ENCODE measurements around the gene APOBEC2. TPM values are rescaled to one million over a fixed set of nuclear protein-coding genes. Genes with fewer than 3 reads are reported as not detected.
"Not testable (repeated sequence)": the region's sequence is repeated elsewhere in the genome, so short reads cannot be mapped to it uniquely, and the experiment has no call there.

The APOBEC2 gene
- total RNA-seq (not detected), total RNA-seq (0 reads per million in 2 donors)

DNA sequence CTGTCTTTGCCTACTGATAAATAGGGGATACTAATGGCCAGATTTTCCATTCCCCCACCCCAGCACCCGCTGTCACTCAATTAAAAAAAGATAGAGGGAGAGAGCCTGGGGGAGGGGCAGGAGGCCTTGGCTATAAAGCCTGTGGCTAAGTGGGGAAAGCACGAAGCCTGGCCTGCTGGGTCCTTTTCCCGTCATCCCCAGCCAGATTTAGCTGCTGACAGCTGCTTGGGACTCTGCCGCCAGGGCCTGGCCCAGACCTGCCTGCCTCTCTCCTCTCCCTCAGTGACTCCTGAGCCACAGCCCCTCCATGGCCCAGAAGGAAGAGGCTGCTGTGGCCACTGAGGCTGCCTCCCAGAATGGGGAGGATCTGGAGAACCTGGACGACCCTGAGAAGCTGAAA, at the start of gene APOBEC2:
Gene APOBEC2, plus strand, starts transcription at position 162 of the 400 bp plus-strand sequence. Its CDS starts 146 bp downstream, at position 308.
- no peak for ATAC-seq
- DNase-seq = no peak
- H3K9me3 ChIP-seq (ENCODE audit: control insufficient read depth, low read length, poor library complexity, severe bottlenecking) = no peaks in the 10 kb centered on the region
- peaks cover 11% of the 10 kb centered on the region for H3K4me1 Mint-ChIP-seq
- peak within 1 kb of the TSS; percentile 5 for H3K27ac Mint-ChIP-seq
- no peaks in the 10 kb centered on the region for H3K27me3 Mint-ChIP-seq
- peaks cover 5% of the 10 kb centered on the region for H3K36me3 Mint-ChIP-seq (ENCODE audit: low read depth)
- H3K4me3 Mint-ChIP-seq = no peak within 1 kb of the TSS

DNA sequence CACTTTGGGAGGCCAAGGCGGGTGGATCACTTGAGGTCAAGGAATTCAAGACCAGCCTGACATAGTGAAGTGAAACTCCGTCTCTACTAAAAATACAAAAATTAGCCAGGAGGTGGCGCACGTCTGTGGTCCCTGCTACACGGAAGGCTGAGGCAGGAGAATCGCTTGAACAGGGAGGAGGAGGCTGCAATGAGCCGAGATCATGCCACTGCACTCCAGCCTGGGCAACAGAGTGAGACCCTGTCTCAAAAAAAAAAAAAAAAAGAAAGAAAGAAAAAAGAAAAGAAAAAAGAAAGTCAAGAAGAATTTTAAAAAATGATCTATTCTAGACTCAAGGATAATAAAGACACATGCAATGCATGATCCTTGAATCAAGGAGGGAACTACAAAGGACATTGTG, 46.8 kb upstream of the APOBEC2 start:
- DNase-seq (peak; percentile 16 to 44 (median 22)), ATAC-seq (peak; percentile 64)
- H3K9me3 ChIP-seq (ENCODE audit: control insufficient read depth, low read length, poor library complexity, severe bottlenecking); H3K4me1 Mint-ChIP-seq; H3K36me3 Mint-ChIP-seq (ENCODE audit: low read depth); H3K4me3 Mint-ChIP-seq: not testable (repeated sequence)
- H3K27me3 Mint-ChIP-seq = peaks cover 51% of the 10 kb centered on the region
- peak overlapping the region; percentile 11 for H3K27ac Mint-ChIP-seq

DNA sequence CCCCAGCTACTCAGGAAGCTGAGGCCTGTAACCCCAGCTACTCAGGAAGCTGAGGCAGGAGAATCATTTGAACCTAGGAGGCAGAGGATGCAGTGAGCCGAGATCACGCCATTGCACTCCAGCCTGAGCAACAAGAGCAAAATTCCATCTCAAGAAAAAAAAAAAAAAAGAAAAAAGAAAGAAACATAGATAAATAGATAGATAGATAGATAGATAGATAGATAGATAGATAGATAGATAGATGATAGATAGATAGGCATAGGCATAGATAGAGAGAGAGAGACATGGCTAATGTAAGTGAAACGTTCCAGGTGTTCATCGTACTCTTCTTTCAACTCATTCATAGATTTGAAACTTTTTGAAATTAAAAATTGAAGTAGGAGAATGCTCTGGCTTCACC, 46.0 kb upstream of the APOBEC2 start:
- H3K27ac Mint-ChIP-seq; H3K9me3 ChIP-seq (ENCODE audit: control insufficient read depth, low read length, poor library complexity, severe bottlenecking); ATAC-seq; H3K4me1 Mint-ChIP-seq; H3K4me3 Mint-ChIP-seq; H3K36me3 Mint-ChIP-seq (ENCODE audit: low read depth); DNase-seq: not testable (repeated sequence)
- H3K27me3 Mint-ChIP-seq = peaks cover 47% of the 10 kb centered on the region

DNA sequence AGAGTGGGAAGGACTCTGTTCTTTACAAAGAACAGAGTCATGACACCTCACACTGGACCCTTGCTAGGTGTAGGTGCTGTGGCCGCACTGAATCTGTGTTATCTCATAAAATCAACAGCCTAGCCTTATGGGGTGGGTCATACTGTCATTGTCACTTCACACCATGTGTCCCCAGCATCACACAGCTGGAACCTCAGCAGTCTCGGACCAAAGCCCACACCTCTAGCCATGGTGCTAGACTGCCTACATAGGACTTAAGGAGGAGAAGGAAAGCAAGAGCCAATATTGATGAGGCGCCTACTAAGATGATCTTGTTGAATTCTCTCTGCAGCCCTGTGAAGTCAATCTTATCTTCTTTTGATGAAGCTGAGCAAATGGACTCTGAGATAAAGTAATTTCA, 45.0 kb upstream of the APOBEC2 start:
- no peaks in the 10 kb centered on the region for H3K9me3 ChIP-seq (ENCODE audit: control insufficient read depth, low read length, poor library complexity, severe bottlenecking)
- Mint-ChIP-seq H3K4me3 (no peak overlapping the region), H3K4me1 (peaks cover 6% of the 10 kb centered on the region), H3K27ac (no peak overlapping the region), H3K36me3 (ENCODE audit: low read depth) (peaks cover 10% of the 10 kb centered on the region), H3K27me3 (peaks cover 42% of the 10 kb centered on the region)
- ATAC-seq (no peak), DNase-seq (no peak)

DNA sequence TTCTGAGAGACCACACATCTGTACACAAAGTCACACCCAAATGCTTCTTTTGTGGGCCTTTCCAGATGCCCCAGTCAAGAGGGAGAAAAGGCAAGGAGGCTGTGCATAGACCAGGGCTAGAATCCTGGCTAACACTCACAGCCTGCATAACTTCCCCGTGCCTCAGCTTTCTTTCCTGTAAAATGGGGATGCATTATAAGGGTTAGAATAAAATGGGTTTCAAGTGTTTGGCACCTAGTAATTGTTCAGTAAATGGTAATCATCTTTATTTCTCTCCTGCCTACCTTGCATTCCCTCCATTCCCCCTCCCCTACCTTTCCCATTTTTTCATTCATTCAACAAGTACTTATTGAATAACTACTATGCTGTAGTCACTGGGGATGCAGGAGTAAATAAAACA, 43.3 kb upstream of the APOBEC2 start:
- Mint-ChIP-seq H3K36me3 (ENCODE audit: low read depth) (peaks cover 9% of the 10 kb centered on the region), H3K4me1 (peaks cover 6% of the 10 kb centered on the region), H3K27ac (no peak overlapping the region), H3K4me3 (no peak overlapping the region), H3K27me3 (peaks cover 25% of the 10 kb centered on the region)
- no peak for ATAC-seq
- no peaks in the 10 kb centered on the region for H3K9me3 ChIP-seq (ENCODE audit: control insufficient read depth, low read length, poor library complexity, severe bottlenecking)
- no peak for DNase-seq

DNA sequence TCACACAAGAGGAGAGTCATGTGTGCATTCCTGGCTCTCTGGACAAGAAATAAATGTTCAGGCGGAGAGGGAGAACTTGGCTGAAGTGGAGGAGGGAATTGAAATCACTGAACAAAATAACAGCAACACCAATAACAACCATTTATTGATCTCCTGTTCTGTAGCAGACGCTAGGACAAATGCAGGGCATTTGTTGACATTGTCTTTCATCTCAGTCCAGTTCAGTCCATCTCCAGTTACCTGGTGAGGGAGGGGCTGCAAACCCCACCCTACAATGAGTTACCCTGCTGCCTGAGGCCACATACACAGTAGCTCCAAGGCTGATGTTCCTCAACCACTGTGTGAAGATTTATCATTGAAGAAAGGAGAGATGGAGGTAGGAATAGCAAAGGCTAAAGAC, 41.3 kb upstream of the APOBEC2 start:
- H3K9me3 ChIP-seq (ENCODE audit: control insufficient read depth, low read length, poor library complexity, severe bottlenecking) = no peaks in the 10 kb centered on the region
- no peaks in the 10 kb centered on the region for H3K4me1 Mint-ChIP-seq
- H3K4me3 Mint-ChIP-seq = no peak overlapping the region
- DNase-seq (no peak), ATAC-seq (no peak)
- H3K36me3 Mint-ChIP-seq (ENCODE audit: low read depth) = peaks cover 7% of the 10 kb centered on the region
- no peak overlapping the region for H3K27ac Mint-ChIP-seq
- peaks cover 17% of the 10 kb centered on the region for H3K27me3 Mint-ChIP-seq

DNA sequence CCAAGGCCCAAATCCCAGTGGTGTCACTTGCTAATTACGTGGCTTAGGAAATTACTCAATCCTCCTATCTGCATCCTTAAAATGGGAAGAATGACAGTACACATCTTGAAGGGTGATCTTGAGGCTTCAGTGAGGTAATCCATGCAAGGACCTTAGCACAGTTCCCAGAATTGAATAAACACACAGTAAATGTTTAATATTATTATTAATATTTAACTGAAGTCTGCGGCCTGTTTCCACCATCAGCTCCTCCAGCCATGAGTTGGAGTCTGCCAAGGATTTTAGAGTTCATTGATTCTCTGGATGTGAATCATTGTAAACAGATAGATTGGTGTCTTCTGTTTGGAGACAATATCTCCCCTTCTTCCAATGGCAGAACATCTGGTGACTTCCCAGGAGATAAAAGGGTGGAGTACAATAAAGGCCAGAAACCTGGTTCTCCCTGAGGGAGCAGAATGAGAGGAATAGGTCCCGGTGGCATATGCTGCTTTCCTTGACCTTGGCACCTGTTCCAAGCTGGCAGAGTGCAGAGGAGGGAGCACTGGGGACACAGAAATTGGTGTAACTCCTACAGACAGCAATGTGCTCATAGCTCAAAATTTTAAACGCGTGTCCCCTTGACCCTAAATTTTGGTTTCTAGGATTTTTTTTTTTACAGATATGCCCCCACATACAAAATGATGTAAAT, 39.4 kb upstream of the APOBEC2 start:
- Mint-ChIP-seq H3K27me3 (peaks cover 23% of the 10 kb centered on the region), H3K4me1 (no peaks in the 10 kb centered on the region), H3K4me3 (no peak overlapping the region), H3K36me3 (ENCODE audit: low read depth) (peaks cover 8% of the 10 kb centered on the region), H3K27ac (no peak overlapping the region)
- ATAC-seq = no peak
- H3K9me3 ChIP-seq (ENCODE audit: control insufficient read depth, low read length, poor library complexity, severe bottlenecking) = no peaks in the 10 kb centered on the region
- no peak for DNase-seq

DNA sequence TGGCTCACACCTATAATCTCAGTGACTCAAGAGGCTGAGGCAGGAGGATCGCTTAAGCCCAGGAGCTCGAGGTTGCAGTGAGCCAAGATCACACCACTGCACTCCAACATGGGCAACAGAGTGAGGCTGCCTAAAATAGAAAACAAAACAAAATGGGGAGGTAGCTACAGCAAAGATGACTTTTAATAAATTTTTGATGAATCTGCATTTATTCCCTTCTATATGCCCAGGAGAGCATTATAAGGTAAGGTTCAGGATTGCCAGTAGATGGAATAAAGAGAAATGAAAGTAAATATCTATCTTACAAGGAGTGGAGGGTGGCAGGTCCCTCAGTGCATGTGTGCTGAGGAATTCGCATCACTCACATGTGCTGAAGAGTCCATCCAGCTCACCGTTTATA, 38.2 kb upstream of the APOBEC2 start:
- DNase-seq (no peak), ATAC-seq (no peak)
- Mint-ChIP-seq H3K4me3 (no peak overlapping the region), H3K27ac (no peak overlapping the region), H3K36me3 (ENCODE audit: low read depth) (peaks cover 8% of the 10 kb centered on the region), H3K27me3 (peaks cover 23% of the 10 kb centered on the region), H3K4me1 (no peaks in the 10 kb centered on the region)
- H3K9me3 ChIP-seq (ENCODE audit: control insufficient read depth, low read length, poor library complexity, severe bottlenecking) = no peaks in the 10 kb centered on the region

DNA sequence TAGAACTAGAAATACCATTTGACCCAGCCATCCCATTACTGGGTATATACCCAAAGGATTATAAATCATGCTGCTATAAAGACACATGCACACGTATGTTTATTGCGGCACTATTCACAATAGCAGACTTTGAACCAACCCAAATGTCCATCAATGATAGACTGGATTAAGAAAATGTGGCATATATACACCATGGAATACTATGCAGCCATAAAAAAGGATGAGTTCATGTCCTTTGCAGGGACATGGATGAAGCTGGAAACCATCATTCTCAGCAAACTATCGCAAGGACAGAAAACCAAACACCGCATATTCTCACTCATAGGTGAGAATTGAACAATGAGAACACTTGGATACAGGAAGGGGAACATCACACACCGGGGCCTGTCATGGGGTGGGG, 37.1 kb upstream of the APOBEC2 start:
- H3K36me3 Mint-ChIP-seq (ENCODE audit: low read depth); H3K27ac Mint-ChIP-seq: not testable (repeated sequence)

DNA sequence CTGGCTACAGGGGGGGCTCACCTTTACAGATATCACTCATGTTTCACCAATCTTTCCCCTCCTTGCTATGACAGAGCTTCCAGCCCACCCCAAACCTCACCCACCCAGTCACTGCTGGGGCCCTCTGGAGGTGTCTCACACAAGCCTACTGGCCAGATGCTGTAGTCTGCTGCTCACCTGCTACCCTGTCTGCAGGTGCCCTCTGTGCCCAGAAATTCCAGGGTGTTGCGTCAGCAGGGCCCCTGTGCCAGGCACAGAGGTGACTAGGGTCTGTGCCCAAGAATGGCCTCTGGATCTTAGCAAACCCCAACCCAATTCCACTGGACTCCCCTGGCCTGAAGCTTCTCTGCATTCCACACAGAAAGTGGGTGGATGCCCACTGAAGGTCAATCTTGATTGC, 35.3 kb upstream of the APOBEC2 start:
- H3K9me3 ChIP-seq (ENCODE audit: control insufficient read depth, low read length, poor library complexity, severe bottlenecking) = no peaks in the 10 kb centered on the region
- Mint-ChIP-seq H3K27ac (no peak overlapping the region), H3K27me3 (peaks cover 6% of the 10 kb centered on the region), H3K36me3 (ENCODE audit: low read depth) (peaks cover 4% of the 10 kb centered on the region), H3K4me1 (no peaks in the 10 kb centered on the region), H3K4me3 (no peak overlapping the region)
- ATAC-seq = no peak
- no peak for DNase-seq

More for the DNA sequence above, 37.1 kb upstream of the APOBEC2 start:
- H3K4me3 Mint-ChIP-seq; ATAC-seq; H3K9me3 ChIP-seq (ENCODE audit: control insufficient read depth, low read length, poor library complexity, severe bottlenecking); H3K4me1 Mint-ChIP-seq; DNase-seq: not testable (repeated sequence)
- H3K27me3 Mint-ChIP-seq = peaks cover 15% of the 10 kb centered on the region

DNA sequence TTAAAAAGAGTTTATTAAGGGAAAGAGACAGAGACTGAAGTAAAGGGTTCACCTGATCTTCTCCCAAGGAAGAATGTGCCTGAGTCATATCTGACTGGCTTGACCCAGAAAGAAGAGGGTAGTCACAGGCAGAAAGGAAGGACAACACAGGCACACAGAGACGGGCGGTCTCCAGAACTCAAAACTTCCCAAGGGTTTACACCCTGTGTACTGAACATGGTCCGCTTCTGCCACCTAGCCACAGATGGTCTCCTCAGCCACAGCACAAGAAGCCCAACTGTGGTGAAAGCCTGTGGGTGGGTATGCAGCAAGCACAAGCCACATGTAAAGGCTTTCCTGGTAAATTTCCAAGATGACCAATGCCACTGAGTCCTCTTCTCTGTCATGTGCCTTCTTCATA, 31.2 kb upstream of the APOBEC2 start:
- H3K4me3 Mint-ChIP-seq = no peak overlapping the region
- DNase-seq (no peak), ATAC-seq (no peak)
- H3K9me3 ChIP-seq (ENCODE audit: control insufficient read depth, low read length, poor library complexity, severe bottlenecking) = no peaks in the 10 kb centered on the region
- no peak overlapping the region for H3K27ac Mint-ChIP-seq
- peaks cover 6% of the 10 kb centered on the region for H3K27me3 Mint-ChIP-seq
- H3K36me3 Mint-ChIP-seq (ENCODE audit: low read depth) = peaks cover 2% of the 10 kb centered on the region
- peaks cover 4% of the 10 kb centered on the region for H3K4me1 Mint-ChIP-seq

DNA sequence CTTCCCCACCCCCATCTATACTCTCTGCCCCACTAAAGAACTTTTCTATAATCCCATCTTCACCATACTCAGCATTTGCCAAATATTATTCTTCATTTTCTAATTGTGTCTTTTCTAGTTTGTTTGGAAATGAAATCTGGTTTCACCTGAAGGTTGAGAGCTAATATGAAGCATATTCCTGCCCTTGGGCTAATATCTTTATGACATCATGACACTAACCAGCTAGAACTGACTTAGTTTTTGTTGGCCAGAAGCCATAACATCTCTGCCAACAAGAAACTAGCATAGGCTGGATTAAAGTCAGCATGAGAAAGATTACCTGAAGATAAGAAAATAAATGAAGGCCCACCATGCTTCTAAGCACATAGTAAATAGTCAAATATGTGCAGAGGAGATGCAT, 30.7 kb upstream of the APOBEC2 start:
- ATAC-seq (no peak), DNase-seq (no peak)
- peaks cover 8% of the 10 kb centered on the region for H3K4me1 Mint-ChIP-seq
- no peak overlapping the region for H3K4me3 Mint-ChIP-seq
- peaks cover 6% of the 10 kb centered on the region for H3K27me3 Mint-ChIP-seq
- H3K27ac Mint-ChIP-seq = no peak overlapping the region
- peaks cover 2% of the 10 kb centered on the region for H3K36me3 Mint-ChIP-seq (ENCODE audit: low read depth)
- H3K9me3 ChIP-seq (ENCODE audit: control insufficient read depth, low read length, poor library complexity, severe bottlenecking) = no peaks in the 10 kb centered on the region

DNA sequence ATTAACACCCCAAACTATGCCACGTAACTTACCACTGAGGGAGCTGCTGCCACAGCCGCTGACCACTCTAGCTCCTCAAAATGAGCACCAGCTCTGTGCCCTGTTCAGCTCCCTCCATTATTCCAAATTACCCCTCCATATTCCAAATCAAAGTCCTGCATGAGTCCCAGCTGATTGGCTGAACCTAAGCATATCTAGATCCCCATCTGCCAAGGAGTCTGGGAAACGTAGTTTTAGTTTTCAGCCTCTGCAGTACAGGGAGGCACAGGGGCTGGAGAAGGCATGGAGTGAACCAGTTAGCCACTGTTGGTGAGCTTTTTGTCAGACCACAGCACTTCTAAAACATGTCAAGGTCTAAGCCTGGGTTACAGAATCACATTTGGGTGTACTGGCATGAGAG, 29.9 kb upstream of the APOBEC2 start:
- DNase-seq = no peak
- Mint-ChIP-seq H3K4me1 (peaks cover 14% of the 10 kb centered on the region), H3K4me3 (no peak overlapping the region), H3K27ac (no peak overlapping the region), H3K36me3 (ENCODE audit: low read depth) (peaks cover 2% of the 10 kb centered on the region), H3K27me3 (no peaks in the 10 kb centered on the region)
- no peaks in the 10 kb centered on the region for H3K9me3 ChIP-seq (ENCODE audit: control insufficient read depth, low read length, poor library complexity, severe bottlenecking)
- ATAC-seq = no peak

DNA sequence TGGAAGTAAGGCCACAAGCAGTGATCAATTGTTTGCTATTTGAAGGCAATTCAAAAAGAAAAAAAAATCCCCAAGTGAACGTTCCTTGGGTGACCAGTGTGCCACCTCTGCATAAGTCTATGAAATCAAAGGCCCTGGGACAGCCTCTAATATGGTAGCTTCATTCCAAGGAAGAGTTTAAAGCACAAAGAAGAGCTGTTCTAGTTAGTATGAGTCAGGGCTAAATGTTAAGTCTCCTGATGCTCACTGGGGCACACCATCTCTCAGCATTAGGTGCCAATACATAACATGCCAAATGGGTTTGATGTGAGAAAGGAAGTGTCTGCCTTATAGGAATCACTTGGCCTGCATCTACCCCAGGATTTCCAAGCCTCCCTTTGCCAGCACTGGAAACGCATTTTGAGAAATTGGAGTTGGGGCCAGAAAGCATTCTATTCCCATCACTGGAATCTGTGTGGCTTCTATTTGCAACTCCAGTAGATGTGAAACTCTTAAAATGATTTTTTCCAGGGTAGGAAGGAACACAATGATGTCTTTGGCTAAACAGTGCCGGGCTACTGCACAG, 27.0 kb upstream of the APOBEC2 start:
- H3K4me1 Mint-ChIP-seq = peaks cover 24% of the 10 kb centered on the region
- H3K4me3 Mint-ChIP-seq = no peak overlapping the region
- no peak overlapping the region for H3K27ac Mint-ChIP-seq
- H3K27me3 Mint-ChIP-seq = no peaks in the 10 kb centered on the region
- H3K36me3 Mint-ChIP-seq (ENCODE audit: low read depth) = no peaks in the 10 kb centered on the region
- no peaks in the 10 kb centered on the region for H3K9me3 ChIP-seq (ENCODE audit: control insufficient read depth, low read length, poor library complexity, severe bottlenecking)
- ATAC-seq (no peak), DNase-seq (no peak)
